ENCODE data around the gene CNOT11.

DNA sequence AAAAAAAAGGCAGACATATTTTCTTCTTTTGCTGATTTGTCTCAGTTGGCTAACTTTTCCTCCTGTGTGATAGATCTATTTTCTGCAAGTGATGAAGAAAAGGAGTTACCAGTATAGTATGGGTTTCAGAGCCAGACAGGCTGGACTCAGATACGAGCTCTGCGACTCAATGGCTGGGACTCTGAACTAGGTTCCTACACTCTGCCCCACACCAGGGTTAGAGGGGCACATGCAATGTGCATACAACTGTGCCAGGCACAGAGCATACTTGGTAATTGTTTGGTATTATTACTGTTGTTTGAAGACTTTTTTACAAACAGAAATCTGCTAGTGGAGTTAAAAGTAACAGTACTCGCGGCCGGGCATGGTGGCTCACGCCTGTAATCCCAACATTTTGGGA, 34.0 kb downstream of the CNOT11 start:
- TF ChIP-seq CTCF (IDR thresholded peaks at IDR 0.05; ENCODE audit: low read depth, low read length) (no peak), EZH2phosphoT487 (IDR thresholded peaks at IDR 0.05; ENCODE audit: low read depth) (no peak)
